ENCODE measurements around the gene FBH1.
A peak's percentile ranks its signal among the peaks of the same experiment; 100 is the strongest.
"Not testable (repeated sequence)": the region's sequence is repeated elsewhere in the genome, so short reads cannot be mapped to it uniquely, and the experiment has no call there.

The FBH1 gene

DNA sequence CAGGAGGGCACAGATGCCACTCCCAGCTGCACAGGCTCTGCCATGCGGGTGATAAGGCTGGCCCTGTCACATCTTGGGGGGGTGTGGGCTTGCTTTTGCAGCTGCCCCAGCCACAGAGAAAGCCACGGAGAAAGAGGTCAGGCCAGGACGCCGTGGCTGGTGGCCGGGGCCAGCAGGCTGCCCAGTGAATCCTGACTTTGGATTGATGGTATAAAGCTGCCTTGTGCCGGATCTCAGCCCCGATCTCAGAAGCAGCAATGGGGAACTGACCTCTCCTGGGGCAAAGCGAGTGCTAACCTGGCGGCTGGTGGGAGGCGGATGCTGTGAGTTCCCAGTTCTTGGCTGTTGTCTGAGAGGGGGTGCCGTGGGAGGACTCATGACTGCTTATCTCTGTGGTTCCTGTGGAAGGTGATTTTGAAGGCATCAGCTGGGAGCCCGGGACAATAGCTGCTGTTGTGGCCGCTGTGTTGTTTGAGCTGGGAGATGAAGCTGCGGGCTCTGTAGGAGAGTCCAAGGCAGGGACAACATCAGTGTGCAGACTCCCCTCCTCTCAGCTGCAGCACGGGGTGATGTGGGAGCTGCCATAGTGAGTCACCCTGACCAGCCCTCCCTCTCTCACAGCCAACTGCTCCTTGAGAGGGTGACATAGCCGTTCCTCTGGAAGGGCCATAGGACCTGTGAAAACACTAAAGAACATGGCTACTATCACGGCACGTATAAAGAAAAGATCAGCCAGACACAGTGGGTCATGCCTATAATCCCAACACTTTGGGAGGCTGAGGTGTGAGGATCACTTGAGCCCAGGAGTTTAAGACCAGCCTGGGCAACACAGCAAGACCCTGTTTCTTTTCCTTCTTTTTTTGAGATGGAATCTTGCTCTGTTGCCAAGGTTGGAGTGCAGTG lies 70.3 kb downstream of the FBH1 start:
- no peak for DNase-seq

DNA sequence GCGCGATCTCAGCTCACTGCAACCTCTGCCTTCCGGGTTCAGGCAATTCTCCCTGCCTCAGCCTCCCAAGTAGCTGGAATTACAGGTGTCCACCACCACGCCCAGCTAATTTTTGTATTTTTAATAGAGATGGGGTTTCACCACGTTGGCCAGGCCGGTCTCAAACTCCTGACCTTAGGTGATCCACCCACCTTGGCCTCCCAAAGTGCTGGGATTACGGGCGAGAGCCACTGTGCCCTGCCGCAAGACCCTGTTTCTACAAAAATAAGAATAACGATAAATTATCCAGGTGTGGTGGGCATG lies 70.9 kb downstream of the FBH1 start:
- DNase-seq, result not testable (repeated sequence)

DNA sequence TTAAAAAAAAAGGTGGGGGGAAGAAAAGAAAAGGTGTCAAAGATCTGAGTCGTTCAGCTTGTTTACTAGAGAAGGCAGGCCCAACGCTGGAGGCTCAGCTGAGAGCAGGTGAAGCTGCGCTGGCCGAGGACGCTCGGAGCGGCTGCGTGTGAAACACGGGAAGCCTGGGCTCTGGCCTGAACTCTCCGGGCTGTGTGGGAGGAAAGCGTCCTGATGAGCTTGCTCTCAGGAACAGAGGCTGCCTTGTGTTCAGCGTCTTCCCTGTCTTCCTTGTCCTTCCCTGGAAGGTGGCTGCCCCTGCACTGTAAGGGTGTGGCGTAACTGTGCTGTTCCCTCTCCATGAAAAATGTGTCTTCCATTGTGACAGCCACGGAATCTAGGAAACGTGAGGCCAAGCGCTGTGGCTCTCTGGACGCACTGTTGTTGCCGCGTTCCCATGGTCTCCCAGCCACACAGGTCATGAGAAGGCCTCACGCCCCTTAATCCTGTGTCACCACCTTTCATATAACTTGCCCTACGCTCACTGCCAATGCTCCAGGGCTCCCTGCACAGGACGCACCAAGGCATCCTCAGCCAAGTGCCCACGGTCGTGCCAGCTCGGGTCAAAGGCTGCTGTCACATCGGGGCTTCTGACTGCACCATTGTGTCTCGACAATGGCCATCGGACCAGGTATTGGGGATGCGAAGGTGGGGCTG lies 71.5 kb downstream of the FBH1 start:
- no peak for DNase-seq

DNA sequence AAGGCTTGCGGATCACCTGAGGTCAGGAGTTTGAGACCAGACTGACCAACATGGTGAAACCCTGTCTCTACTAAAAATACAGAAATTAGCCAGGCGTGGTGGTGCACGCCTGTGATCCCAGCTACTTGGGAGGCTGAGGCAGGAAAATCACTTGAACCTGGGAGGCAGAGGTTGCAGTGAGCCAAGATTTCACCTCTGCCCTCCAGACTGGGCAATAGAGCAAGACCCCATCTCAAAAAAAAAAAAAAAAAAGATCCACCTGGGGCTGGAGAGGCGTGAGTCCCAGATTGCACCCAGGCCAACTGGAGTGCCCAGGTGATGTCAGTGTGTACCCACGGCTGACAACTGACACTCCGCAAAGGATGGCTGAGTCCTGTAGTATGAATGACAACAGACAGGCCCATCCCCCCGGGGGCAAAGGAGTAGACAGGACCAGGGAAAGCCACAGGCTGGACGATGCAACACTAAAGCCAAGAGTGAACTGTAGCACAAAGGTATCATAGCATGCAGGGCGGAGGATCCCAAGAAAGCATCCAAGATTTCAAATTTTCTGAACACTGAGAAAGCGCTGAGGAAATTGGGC lies 72.4 kb downstream of the FBH1 start:
- DNase-seq, result not testable (repeated sequence)

DNA sequence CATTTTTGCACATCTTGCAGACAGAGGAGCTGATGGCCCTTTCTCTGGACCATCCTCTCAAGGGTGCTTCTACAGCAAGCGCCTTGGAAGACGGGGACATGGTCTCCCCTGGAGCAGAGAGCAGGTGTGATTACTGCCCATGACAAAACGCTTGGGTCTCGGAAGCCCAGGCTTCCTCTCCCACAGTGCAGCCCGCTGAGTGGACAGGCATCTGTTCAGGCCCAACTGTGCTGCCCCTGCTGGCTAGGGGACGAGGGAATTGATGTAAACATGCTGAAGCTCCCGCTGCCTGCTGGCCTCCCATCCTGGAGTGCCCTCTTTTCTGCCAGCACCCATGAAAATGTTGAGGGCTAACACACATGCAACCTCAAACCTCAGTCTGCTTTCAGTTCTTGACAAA lies 73.0 kb downstream of the FBH1 start:
- no peak for DNase-seq

DNA sequence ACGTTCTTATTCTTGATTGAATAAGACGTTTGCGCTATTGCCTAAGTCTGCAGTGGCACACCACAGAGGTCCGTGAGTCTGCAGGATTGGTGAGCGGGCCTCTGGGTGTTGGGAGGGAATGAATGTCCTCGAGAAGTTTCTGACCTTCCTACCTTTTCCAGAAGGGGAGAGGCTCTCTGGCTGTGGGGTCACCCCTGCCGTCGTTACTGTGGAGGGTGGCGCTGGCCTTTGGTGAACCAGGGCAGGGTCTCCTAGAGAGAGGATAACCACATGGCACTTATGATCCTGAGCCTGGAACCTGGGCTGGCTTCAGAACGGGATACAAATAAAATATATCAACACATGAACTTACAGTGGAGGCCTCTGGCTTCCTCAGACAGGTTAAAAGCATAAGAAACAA lies 73.5 kb downstream of the FBH1 start:
- no peak for DNase-seq

DNA sequence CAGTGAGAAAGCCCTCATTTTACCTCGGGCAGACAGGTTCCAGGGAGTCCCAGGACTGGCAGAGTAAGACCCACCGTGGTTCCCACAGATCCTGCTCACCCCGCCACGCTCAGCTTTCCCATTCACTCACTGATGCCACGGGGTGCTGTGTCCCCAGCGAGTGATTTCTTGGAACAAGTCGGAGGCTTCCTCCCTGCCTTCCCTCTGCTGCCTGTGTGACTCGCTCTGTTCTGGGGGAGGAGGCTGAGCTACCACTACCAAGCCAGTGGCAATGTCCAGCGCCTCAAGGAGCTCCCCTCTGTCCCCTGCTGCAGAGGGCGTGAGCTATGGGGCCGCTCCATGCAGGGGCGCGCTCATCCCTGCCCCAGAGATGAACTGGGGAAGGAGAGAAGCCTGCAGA lies 74.7 kb downstream of the FBH1 start:
- no peak for DNase-seq

DNA sequence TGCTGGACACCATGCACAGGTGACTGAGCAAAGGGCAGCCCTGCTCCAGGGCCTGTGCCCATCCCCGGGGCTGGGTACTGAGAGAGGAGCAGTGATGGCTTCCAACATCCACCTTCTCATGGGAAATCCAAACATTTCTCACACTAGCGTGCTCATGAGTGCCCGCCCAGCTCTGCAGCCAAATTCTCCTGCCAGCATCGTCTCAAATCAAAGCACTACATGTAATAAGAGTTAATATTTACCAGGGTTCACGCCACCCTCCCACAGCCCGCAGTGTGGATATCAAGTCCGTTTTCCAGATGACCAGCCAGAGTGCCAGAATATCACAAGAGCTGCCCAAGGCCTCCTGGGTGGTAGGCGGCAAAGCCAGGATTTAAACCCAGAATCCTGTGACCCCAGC lies 75.2 kb downstream of the FBH1 start:
- DNase-seq, result no peak

DNA sequence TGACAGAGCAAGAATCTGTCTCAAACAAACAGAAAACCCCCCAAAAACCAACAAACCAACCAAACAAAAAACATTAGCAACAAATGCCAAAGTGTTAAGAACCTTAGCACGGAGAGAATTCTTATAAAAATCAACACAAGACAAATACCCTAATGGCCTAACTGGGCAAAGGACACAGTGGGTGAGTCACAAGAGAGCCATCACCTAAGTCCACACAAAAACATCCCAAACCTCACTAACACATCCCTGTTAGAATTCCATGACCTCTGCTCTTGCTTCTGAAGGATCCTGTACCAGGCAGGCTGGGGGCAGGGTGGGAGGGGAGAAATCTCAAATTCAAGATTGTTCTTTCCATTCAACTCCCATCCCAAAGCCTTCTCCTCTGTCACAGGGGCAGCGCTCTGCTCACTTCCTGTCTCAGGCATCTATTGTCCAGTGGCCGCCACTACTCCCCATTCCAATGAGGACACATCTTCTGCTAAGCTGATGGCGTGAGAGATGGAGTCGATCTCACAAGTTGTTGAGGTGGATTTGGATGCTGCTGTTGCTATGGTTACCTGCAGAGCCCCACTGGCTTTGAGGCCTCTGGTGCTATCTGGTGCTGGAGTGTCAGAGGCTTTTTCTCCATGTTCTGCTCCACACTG lies 78.1 kb downstream of the FBH1 start:
- no peak for DNase-seq

DNA sequence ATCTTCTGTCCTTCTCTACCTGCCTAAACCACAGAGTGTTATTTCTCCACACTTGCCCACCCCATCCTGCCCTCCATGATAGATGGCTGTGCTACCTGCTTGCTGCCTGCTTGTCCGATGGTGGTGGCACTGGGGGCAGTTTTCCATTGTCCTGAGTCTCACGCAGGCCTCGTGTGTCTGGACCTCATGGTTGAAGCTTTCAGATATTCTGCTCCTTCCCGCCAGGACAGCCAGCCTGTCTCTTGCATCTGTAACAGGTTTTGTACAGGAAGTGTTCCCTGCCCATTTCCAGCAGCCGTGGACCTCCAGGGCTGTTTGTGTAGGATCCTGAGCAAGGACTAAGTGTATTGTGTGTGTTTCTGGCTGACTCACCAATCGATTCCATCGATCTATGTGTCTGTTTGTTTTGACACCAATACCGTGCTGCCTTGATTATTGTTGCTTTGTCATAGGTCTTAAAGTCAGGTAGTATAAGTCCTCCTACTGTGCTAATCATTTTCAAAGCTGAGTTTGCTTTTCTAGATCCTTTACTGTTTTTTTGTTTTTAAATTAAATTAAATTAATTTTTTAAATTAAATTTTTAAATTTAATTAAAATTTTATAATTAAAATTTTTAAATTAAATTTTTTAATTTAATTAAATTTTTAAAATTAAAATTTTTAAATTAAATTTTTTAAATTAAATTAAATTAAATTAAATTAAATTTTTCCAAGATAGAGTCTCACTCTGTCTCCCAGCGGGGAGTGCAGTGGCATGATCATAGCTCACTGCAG lies 78.8 kb downstream of the FBH1 start:
- no peak for DNase-seq

DNA sequence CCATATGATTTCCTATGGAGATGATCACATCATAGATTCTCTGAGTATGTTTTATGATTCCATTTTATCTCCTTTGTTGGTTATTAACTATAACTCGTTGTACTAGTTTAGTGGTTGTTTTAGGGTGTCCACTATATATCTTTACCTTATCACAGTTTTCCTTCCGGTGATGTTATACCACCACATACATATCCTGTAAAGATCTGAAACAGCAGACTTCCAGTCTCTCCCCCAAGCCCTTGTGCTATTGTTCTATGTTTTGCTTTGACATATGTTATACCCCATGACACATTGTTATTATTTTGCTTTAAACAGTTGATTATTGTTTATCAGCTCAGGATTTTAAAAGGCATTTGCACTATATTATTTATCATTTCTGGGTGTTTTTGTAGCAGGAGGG lies 80.0 kb downstream of the FBH1 start:
- no peak for DNase-seq

DNA sequence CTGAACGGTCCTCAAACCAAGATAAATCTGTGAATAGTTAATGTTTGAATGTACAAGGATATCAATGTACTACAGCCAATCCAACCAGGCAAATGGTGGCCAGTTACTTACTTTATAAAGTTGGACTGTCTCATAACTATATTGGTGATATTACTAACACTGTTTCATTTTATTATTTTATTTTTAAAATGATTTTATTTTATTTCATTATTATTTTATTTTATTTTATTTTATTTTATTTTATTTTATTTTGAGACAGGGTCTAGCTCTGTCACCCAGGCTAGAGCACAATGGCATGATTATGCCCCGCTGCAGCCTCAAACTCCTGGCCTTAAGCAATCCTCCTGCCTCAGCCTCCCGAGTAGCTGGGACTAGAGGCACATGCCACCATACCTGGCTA lies 80.5 kb downstream of the FBH1 start:
- no peak for DNase-seq

DNA sequence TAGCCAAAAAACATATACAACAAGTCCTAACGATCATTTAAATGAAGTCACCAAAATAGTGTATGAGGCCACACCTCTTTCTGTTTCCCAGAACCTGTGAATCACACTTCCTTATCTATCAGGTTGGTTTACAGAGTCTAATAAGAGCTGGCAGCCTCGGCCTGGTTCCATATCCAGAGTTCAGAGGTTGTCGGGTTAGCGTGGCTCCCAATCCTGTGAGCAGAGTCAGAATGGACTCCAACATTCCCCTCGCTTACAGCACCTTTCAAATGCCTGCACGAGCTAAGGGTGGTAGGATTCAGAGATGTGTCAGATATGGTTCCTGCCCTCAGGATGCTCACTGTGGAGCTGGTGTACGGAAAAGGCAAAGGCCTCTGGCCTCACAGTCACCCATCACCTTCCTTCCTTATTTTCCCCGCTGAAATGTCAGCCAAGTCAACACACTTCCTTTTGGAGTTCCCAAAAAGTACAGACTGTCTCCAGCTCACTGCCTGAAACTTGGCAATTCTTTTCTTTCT lies 81.3 kb downstream of the FBH1 start:
- no peak for DNase-seq

DNA sequence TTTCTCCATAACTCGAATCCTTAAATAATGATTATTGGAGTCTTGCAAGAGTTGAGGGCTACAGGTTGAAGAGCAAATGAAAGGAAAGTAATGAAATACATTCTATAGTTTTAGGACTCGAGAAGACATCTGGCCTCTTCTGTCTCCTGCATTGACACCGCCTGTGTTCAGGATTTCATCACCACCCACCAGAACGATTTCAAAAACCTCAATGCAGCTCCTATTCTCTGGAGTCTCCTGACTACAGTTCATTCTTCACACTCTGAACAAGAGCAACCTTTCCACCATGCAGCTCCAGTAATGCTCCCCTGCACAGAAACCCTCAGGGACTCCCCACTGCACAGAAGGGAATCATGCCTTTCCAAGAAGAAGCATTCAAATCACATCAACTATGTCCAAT lies 81.8 kb downstream of the FBH1 start:
- DNase-seq, result no peak

DNA sequence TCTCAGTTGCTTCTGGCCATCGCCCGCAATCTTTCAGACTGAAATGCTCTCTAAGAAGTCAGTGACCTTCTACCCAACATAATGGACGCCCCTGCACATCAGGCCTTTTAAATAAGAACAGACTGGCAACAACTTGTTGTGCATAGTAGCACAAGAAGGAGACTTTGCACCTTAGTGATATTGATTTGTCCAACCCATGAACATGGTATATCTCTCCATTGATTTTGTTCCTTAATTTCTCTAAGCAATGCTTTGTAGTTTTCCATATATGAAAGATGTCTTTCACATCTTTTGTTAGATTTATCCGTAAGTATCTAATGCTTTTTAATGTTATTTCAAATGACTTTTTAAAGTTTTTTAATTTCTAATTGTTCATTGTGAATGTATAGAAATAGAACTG lies 83.0 kb downstream of the FBH1 start:
- no peak for DNase-seq

DNA sequence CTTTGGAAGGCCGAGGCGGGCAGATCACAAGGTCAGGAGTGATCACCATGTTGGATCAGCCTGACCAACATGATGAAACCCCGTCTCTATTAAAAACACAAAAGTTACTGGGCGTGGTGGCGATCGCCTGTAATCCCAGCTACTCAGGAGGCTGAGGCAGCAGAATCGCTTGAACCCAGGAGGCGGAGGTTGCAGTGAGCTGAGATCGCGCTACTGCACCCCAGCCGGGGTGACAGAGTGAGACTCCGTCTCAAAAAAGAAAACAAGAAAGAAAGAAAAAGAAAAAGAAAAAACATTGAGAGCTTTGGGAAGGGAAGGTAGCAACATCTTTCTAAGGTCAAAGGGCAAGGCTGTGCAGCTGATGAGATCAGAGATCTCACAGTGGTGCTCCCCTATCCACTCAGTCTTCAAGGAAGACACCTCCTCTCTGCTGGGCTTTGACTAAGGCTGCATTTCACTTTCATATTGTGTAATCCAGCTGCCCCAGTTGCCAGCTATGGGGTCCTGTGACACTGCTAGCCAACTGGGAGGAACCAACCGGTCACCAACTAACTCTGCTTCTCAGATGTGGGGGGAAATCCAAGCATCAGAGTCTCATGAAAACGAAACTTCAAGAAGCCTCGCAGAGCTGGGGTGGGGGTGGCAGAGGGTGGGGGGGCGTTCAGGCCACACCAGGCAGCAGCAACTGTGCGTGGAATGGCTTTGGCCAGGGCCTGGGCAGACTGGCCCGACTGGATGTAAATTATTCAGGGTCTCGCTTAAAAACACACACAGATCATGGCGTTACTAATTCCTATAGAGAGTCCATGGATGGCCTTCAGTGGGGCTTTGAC lies 85.8 kb downstream of the FBH1 start:
- DNase-seq, result peak in 2 of 4 experiments; percentile 30 to 40

DNA sequence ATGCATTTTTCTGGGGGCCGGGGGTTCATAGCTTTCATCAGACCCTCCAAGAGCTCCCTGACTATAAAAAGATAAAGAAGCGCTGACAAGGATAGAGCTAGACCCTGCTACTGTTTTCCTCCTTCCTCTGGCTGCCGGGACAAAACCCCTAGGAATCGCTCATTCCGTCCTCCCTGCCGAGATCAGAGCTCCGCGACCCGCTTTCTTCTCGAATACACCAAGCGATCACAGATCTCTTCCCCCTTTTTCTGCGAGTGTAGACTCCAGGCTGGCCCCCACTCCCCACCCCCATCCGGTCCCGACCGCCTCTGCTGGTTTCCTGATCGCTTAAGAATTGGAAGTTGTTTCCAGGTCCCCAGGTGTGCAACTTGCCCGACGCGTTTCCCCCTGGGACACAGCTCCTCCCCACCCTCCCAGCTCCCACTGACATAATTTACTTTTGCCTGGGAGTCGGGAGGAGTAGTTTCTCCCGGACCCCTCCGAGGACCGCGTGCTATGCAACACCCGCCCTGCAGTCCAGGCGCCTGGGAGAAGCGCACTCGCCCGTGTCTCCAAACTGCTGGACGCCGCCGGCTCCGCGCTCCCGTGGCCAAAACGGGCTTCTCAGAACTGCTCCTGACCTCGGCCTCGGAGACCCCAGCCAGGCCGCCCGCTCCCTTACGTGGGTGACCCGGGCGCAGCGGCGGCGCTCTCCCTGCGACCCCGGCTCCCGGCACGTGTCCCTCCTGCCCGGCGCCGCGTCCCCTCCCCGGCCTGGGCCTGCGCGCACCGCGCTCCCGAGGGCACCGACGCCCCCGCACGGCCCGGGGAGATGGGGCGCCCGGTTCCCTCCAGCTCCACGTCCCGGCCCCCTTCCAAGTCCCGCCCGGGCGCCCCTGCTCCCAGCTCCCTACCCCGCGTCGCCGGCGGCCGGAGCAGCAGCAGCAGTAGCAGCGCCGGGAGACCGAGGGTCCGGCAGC lies 86.7 kb downstream of the FBH1 start:
- peak in 2 of 4 experiments; percentile 22 to 39 for DNase-seq

DNA sequence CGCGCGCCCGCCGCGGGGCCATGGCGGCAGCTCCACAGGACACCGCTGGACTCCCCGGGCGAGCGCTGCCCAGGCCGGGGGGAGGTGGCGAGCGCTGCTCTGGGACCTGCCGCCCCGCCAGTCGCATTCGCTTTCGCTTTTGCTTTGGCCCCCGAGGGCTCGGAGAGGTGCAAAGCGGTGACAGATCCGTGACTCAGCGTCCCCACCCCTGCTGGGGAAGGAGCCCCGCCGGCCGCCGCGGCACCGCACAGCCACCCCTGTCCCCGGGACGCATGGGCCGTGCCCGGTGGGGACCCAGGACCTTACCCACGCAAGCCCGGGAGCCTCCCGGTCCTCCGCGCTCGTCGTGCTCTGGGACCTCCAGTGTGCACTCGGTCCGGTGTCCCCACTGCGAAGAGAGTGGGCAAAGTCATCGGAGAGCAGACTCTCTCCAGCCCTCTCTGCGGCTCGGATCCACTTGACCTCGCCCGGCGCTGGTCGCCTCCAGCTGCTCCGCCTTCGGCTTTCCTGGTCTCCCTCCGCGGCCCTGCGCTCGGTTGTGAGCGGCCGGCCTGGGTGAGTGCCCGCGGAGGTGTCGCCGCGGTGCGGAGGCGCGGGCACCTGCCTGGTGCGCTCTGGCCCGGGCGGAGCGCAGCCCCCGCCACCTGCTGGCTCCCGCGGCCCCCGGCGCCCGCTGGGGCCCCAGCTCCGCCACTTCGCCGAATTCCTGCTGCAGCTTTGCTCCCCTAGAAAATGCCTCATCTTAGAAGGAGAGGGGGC lies 87.6 kb downstream of the FBH1 start, which contains the start of gene IL15RA:
IL15RA (minus strand) TSS at position 73 of the 759 bp plus-strand sequence; CDS start at position 22, 51 bp downstream.
- DNase-seq, result peak; percentile 73 to 82 (median 74)

DNA sequence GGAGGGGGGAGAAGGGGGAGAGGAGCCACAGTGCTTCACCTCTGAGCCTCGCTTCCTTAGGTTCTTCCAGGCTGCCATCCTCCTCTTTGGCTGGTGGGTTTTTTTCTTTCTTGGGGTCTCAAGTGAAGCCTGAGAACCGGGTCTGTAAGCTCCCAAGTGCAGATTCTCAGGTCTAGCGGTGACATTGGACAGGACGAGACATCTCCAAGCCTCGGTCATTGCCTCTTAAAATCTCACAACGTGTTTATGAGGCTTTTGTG lies 88.1 kb downstream of the FBH1 start:
- DNase-seq, result no peak

DNA sequence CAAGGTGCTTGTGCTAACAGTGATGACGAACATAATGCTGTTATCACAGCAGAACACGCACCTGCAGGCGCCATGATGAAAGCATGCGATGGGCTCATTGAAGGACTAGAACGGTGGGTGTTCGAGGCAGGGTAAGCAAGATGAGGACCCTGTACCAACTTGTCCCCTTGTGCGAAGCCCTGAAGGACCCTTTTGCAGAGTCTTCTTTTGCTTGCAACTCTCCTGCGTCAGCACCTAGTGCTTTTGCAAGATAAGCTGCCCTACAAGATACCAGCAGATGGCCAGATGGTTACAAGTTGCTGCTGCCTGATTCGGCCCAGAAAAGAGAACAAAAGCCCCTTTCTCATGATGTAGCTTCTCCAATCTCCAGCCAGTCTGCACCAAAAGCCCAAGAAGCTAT lies 91.5 kb downstream of the FBH1 start:
- no peak for DNase-seq

Measured in activated CD4-positive, CD25-positive, alpha-beta regulatory T cell (primary cell).